ENCODE data around the gene ZNF575.

Gene ZNF575

GRCh38 chr19:43562698-43563241 is 29.8 kb downstream of the ZNF575 start:
- peak; percentile 51 for DNase-seq (ENCODE audit: extremely low spot score)
- CTCF ChIA-PET, result interaction anchor here (1.1 to 1.2 kb wide), 2 partner anchors 13 to 32 kb away, joined by 3 to 5 read pairs; no protein-coding TSS in a partner anchor
- TF ChIP-seq CTCF (IDR thresholded peaks at IDR 0.05; ENCODE audit: control extremely low read depth, extremely low read depth, low read depth, missing control alignments), result no peak
- POLR2A ChIA-PET, result no interaction called here

GRCh38 chr19:43563816-43564457 is 30.9 kb downstream of the ZNF575 start:
- TF ChIP-seq CTCF (IDR thresholded peaks at IDR 0.05; ENCODE audit: control extremely low read depth, extremely low read depth, low read depth, missing control alignments), result no peak
- no peak for DNase-seq (ENCODE audit: extremely low spot score)
- CTCF ChIA-PET, result interaction anchor here (1.2 to 3.0 kb wide), 3 partner anchors 8 to 31 kb away, joined by 5 to 18 read pairs (median 5); partner anchors contain the start of gene ZNF575
- POLR2A ChIA-PET, result no interaction called here

GRCh38 chr19:43564800-43565199 is 31.8 kb downstream of the ZNF575 start:
- ChIA-PET POLR2A (no interaction called here), CTCF (interaction anchor here (0.8 to 3.0 kb wide), 4 partner anchors 9 to 32 kb away, joined by 3 to 18 read pairs (median 6); partner anchors contain the start of genes XRCC1 and ZNF575)

GRCh38 chr19:43569657-43570056 is 36.7 kb downstream of the ZNF575 start:
- ChIA-PET POLR2A (no interaction called here), CTCF (interaction anchor here (0.9 to 10.4 kb wide), 2 partner anchors 13 to 123 kb away, joined by 3 to 97 read pairs; no protein-coding TSS in a partner anchor)
- TF ChIP-seq CTCF (IDR thresholded peaks at IDR 0.05; ENCODE audit: control extremely low read depth, extremely low read depth, low read depth, missing control alignments), result no peak
- no peak for DNase-seq (ENCODE audit: extremely low spot score)

More at GRCh38 chr19:43564800-43565199, 31.8 kb downstream of the ZNF575 start:
- DNase-seq (ENCODE audit: extremely low spot score), result no peak
- TF ChIP-seq CTCF (IDR thresholded peaks at IDR 0.05; ENCODE audit: control extremely low read depth, extremely low read depth, low read depth, missing control alignments), result no peak

GRCh38 chr19:43570174-43570791 is 37.3 kb downstream of the ZNF575 start:
- TF ChIP-seq CTCF (IDR thresholded peaks at IDR 0.05; ENCODE audit: control extremely low read depth, extremely low read depth, low read depth, missing control alignments), result no peak
- ChIA-PET CTCF (interaction anchor here (1.3 to 10.4 kb wide), 3 partner anchors 13 to 35 kb away, joined by 4 to 97 read pairs (median 9); partner anchors contain the start of gene IRGQ), POLR2A (no interaction called here)
- DNase-seq (ENCODE audit: extremely low spot score), result no peak

- TF ChIP-seq CTCF (IDR thresholded peaks at IDR 0.05; ENCODE audit: control extremely low read depth, extremely low read depth, low read depth, missing control alignments), result no peak
- ChIA-PET POLR2A (no interaction called here), CTCF (interaction anchor here (1.3 to 10.4 kb wide), 3 partner anchors 15 to 30 kb away, joined by 3 to 97 read pairs (median 9); partner anchors contain the start of gene IRGQ)
- no peak for DNase-seq (ENCODE audit: extremely low spot score)
These were observed 39.2 kb downstream of the ZNF575 start for GRCh38 chr19:43572171-43572588.

All from GM10248 (cell line).